B cell (primary cell): ENCODE data around the gene MAIP1. TPM values are rescaled to one million over a fixed set of nuclear protein-coding genes. Genes with fewer than 3 reads are reported as not detected.

ENCODE experiments used
- ATAC-seq: fragments of 200-7000 bp; cut with Tn5 transposase; one replicate; pipeline ENCODE4 v1.10.0; 2021; ENCODE audit warnings: low read depth, mild to moderate bottlenecking, moderate number of reproducible peaks, moderate library complexity
- CTCF ChIA-PET: fragments of 350-600 bp; sonication (Branson Sonifier 250); formaldehyde crosslinking; loops from one replicate; lab custom pipeline; 2021; ENCODE audit warnings: antibody characterized with exemption, inconsistent platforms; lab: Charles Lee
- POLR2A ChIA-PET: fragments of 350-600 bp; sonication (Branson Sonifier 250); formaldehyde crosslinking; loops from one replicate; lab custom pipeline; 2021; ENCODE audit warnings: antibody characterized with exemption; lab: Charles Lee
- DNase-seq: peaks from one replicate; pipeline ENCODE4 v3.0.0; 2013
- H2AFZ ChIP-seq: 2 replicates; pipeline ENCODE4 v1.6.1; 2012; ENCODE audit warnings: mild to moderate bottlenecking, low read depth, low read length; ENCODE audit not compliant: insufficient read depth, poor library complexity, severe bottlenecking
- H3K27ac ChIP-seq, 2 donors: 1 replicate in 1 of 2; 2 replicates in 1 of 2; pipeline ENCODE4 v1.5.1; 2012 to 2013; ENCODE audit warnings: low read length in 2 of 2, mild to moderate bottlenecking in 2 of 2, moderate library complexity in 1 of 2
- H3K27me3 ChIP-seq, 4 experiments: fragments of 200-600 bp in 1 of 4; sonication (generic) in 1 of 4; replicated peaks in 1 of 4; 1 replicate in 2 of 4; 2 replicates in 2 of 4; pipeline versions ENCODE4 v1.6.1 to v1.7.0; 2013 to 2016; ENCODE audit warnings: low read length in 3 of 4, mild to moderate bottlenecking in 2 of 4, mixed read lengths in 1 of 4, moderate library complexity in 1 of 4; ENCODE audit not compliant: insufficient read depth in 4 of 4, control insufficient read depth in 3 of 4; ENCODE audit errors: control extremely low read depth in 1 of 4
- H3K36me3 ChIP-seq, 2 experiments: replicated peaks in 1 of 2; 1 replicate in 1 of 2; 2 replicates in 1 of 2; pipeline versions ENCODE4 v1.6.1 to v1.7.1; 2013; ENCODE audit warnings: low read length in 1 of 2; ENCODE audit not compliant: insufficient read depth in 2 of 2, control insufficient read depth in 1 of 2; ENCODE audit errors: control extremely low read depth in 1 of 2, extremely low read depth in 1 of 2
- H3K4me1 ChIP-seq, 2 donors: fragments of 200-600 bp in 1 of 2; sonication (generic) in 1 of 2; 1 replicate in 1 of 2; 2 replicates in 1 of 2; pipeline versions ENCODE4 v1.5.1 to v1.6.1; 2013 to 2017; ENCODE audit warnings: low read length in 2 of 2; ENCODE audit not compliant: control insufficient read depth in 2 of 2, insufficient read depth in 2 of 2
- H3K4me2 ChIP-seq: replicated peaks from 2 replicates; pipeline ENCODE3; 2012; ENCODE audit warnings: mild to moderate bottlenecking, low read depth, low read length; ENCODE audit not compliant: poor library complexity, severe bottlenecking
- H3K4me3 ChIP-seq, 5 experiments: fragments of 200-600 bp in 1 of 5; sonication (generic) in 1 of 5; 1 replicate in 3 of 5; 2 replicates in 2 of 5; pipeline versions ENCODE4 v1.5.1 to v1.7.0; 2011 to 2016; ENCODE audit warnings: low read length in 4 of 5, mild to moderate bottlenecking in 4 of 5, low read depth in 2 of 5, control low read depth in 1 of 5, moderate library complexity in 1 of 5; ENCODE audit not compliant: insufficient read depth in 1 of 5; ENCODE audit errors: control extremely low read depth in 1 of 5, extremely low read depth in 1 of 5
- H3K79me2 ChIP-seq: fragments of 200-600 bp; sonication (generic); one replicate; pipeline ENCODE4 v1.6.0; 2016; ENCODE audit warnings: low read length; ENCODE audit not compliant: control insufficient read depth, insufficient read depth
- H3K9ac ChIP-seq: fragments of 200-600 bp; sonication (generic); 2 replicates; pipeline ENCODE4 v1.6.1; 2017; ENCODE audit warnings: mild to moderate bottlenecking, low read length, moderate library complexity
- H3K9me3 ChIP-seq, 3 donors: one replicate each; pipeline versions ENCODE4 v1.6.1 to v1.7.1; 2013; ENCODE audit warnings: low read length in 2 of 3; ENCODE audit not compliant: control insufficient read depth in 2 of 3, insufficient read depth in 1 of 3; ENCODE audit errors: control extremely low read depth in 1 of 3
- H4K20me1 ChIP-seq: 2 replicates; pipeline ENCODE4 v1.6.0; 2012; ENCODE audit warnings: mild to moderate bottlenecking, low read length; ENCODE audit not compliant: insufficient read depth, control insufficient read depth, poor library complexity, severe bottlenecking
- H3K27ac Mint-ChIP-seq: one replicate; pipeline ENCODE4 v1.8.0; 2021; ENCODE audit warnings: mixed read lengths
- H3K27me3 Mint-ChIP-seq: one replicate; pipeline ENCODE4 v1.8.0; 2021; ENCODE audit warnings: mixed read lengths
- H3K4me1 Mint-ChIP-seq: one replicate; pipeline ENCODE4 v1.8.0; 2021; ENCODE audit warnings: mixed read lengths
- H3K4me3 Mint-ChIP-seq: one replicate; pipeline ENCODE4 v1.8.0; 2021; ENCODE audit warnings: mixed read lengths
- H3K9me3 Mint-ChIP-seq: one replicate; pipeline ENCODE4 v1.8.0; 2022; ENCODE audit warnings: mixed read lengths; ENCODE audit not compliant: insufficient read depth
- CTCF ChIP-seq: fragments of 200-600 bp; IDR thresholded peaks from one replicate; pipeline ENCODE4 v1.8.0; 2022; ENCODE audit warnings: antibody characterized with exemption, mild to moderate bottlenecking
- EZH2 ChIP-seq: IDR thresholded peaks from 2 replicates; pipeline ENCODE4 v1.6.1; 2012; ENCODE audit warnings: borderline replicate concordance, low read depth, mild to moderate bottlenecking, moderate library complexity, low read length; ENCODE audit not compliant: insufficient read depth, poor library complexity, severe bottlenecking
- WGBS: methylation state at CpG from one replicate; pipeline ENCODE4 v1.1.5; 2013; ENCODE audit warnings: missing lambda C conversion rate; ENCODE audit not compliant: insufficient coverage; 5-methylcytosine and 5-hydroxymethylcytosine counted together
- intact Hi-C: fragments of 100-400 bp; cut with micrococcal nuclease; formaldehyde crosslinking; loops from one replicate; pipeline ENCODE4 v1.10.0; 2022
- polyA plus RNA-seq: library from polyadenylated mRNA; depleted of rRNA; stranded (reverse); fragments of >200 nt; gene quantifications from 2 replicates; pipeline ENCODE4 v1.2.3, GENCODE V29; 2012
- total RNA-seq, 2 donors: library from RNA; stranded (reverse); fragments of 120-200 nt in 1 of 2; gene quantifications; 1 replicate in 1 of 2; 2 replicates in 1 of 2; pipeline versions ENCODE4 v1.2.3 to v1.2.4, GENCODE V29; 2013 to 2022

Gene MAIP1
- total and polyA plus RNA-seq, 2 donors (not counting 1 experiment from before 2014, with no cell fraction given), result 14.4 to 15.8 TPM

- Mint-ChIP-seq H3K4me1 (peaks cover 26% of the 10 kb centered on the region), H3K27me3 (no peaks in the 10 kb centered on the region), H3K4me3 (no peak overlapping the region), H3K27ac (no peak overlapping the region), H3K9me3 (no peaks in the 10 kb centered on the region)
- Histone ChIP-seq H3K36me3 (peaks cover 0 to 9% of the 10 kb centered on the region in 2 experiments), H3K4me2 (no peak overlapping the region), H3K9me3 (peaks cover 0 to 8% (median 3%) of the 10 kb centered on the region in 3 donors), H3K27ac (no peak overlapping the region), H4K20me1 (peaks cover 9% of the 10 kb centered on the region), H3K27me3 (no peaks in the 10 kb centered on the region), H2AFZ (no peak overlapping the region), H3K4me1 (peaks cover 4 to 12% of the 10 kb centered on the region in 2 donors), H3K4me3 (no peak overlapping the region), H3K9ac (no peak overlapping the region), H3K79me2 (peaks cover 76% of the 10 kb centered on the region)
- DNase-seq, result no peak
- intact Hi-C loops, result no loop called here
- POLR2A ChIA-PET, result interaction anchor here (0.6 kb wide), 1 partner anchor 9 kb away, joined by 9 read pairs; no protein-coding TSS in a partner anchor
- WGBS, result 89% methylated on average over 4 of the region's 4 CpGs
- TF ChIP-seq CTCF, result no peak
- no peak for TF ChIP-seq EZH2
- no peak for ATAC-seq
- CTCF ChIA-PET, result no interaction called here
Measured at GRCh38 chr2:199916980-199917379, 38.4 kb upstream of the MAIP1 start.

GRCh38 chr2:199922856-199923255, 32.5 kb upstream of the MAIP1 start:
- Histone ChIP-seq H4K20me1 (peaks cover 9% of the 10 kb centered on the region), H3K36me3 (peaks cover 3 to 12% of the 10 kb centered on the region in 2 experiments), H3K79me2 (peaks cover 32% of the 10 kb centered on the region), H3K4me1 (no peaks in the 10 kb centered on the region), H3K27me3 (no peaks in the 10 kb centered on the region), H3K4me2 (no peak overlapping the region), H3K4me3 (no peak overlapping the region), H3K9me3 (no peaks in the 10 kb centered on the region), H2AFZ (no peak overlapping the region), H3K9ac (no peak overlapping the region), H3K27ac (no peak overlapping the region)
- intact Hi-C loops, result no loop called here
- POLR2A ChIA-PET, result no interaction called here
- ATAC-seq, result no peak
- TF ChIP-seq EZH2 (no peak), CTCF (no peak)
- CTCF ChIA-PET, result no interaction called here
- WGBS, result 100% methylated on average over 1 of the region's 5 CpGs
- H3K27ac Mint-ChIP-seq, result no peak overlapping the region
- H3K4me1 Mint-ChIP-seq, result peaks cover 4% of the 10 kb centered on the region
- no peak overlapping the region for H3K4me3 Mint-ChIP-seq
- DNase-seq, result no peak
- no peaks in the 10 kb centered on the region for H3K27me3 Mint-ChIP-seq
- no peaks in the 10 kb centered on the region for H3K9me3 Mint-ChIP-seq
